ENCODE data around the gene TPMT. TPM values are rescaled to one million over a fixed set of nuclear protein-coding genes. Genes with fewer than 3 reads are reported as not detected.

Gene TPMT
- total and polyA plus RNA-seq, 4 donors: 10.3 to 28.6 (median 25.7) TPM

- under 1% methylated on average over 26 of the region's 26 CpGs for WGBS
Measured at GRCh38 chr6:18155864-18156421, 1.1 kb upstream of the TPMT start.

GRCh38 chr6:18155150-18155863, 430 bp upstream of the TPMT start, which contains the start of gene KDM1B:
TSS of gene KDM1B (plus strand) at chr6:18155422. CDS start at chr6:18159896, 4,474 bp downstream.
- peak within 1 kb of the TSS; percentile 90 to 99 (median 91) for H3K4me3 ChIP-seq (ENCODE audit: low read depth in 1 of 3, low read length in 3 of 3)
- no peaks in the 10 kb centered on the region for H3K27me3 ChIP-seq (ENCODE audit: control insufficient read depth in 4 of 4, insufficient read depth in 4 of 4, low read length in 3 of 4)
- DNase-seq (ENCODE audit: low spot score): peak; percentile 98
- peak within 1 kb of the TSS; percentile 90 to 97 for H3K27ac ChIP-seq (ENCODE audit: low read depth in 1 of 2, low read length in 2 of 2)
- H3K9me3 ChIP-seq (ENCODE audit: control insufficient read depth in 4 of 4, low read length in 3 of 4): no peaks in the 10 kb centered on the region
- WGBS: under 1% methylated on average over 86 of the region's 87 CpGs
- peaks cover 0 to 9% (median 4%) of the 10 kb centered on the region in 4 donors for H3K36me3 ChIP-seq (ENCODE audit: control insufficient read depth in 4 of 4, insufficient read depth in 3 of 4, low read depth in 1 of 4, low read length in 3 of 4)
- peaks cover 2 to 31% (median 21%) of the 10 kb centered on the region in 4 donors for H3K4me1 ChIP-seq (ENCODE audit: control insufficient read depth in 4 of 4, insufficient read depth in 4 of 4, low read length in 3 of 4)
- peak within 1 kb of the TSS; percentile 97 for H3K9ac ChIP-seq (ENCODE audit: low read depth in 1 of 2, low read length in 2 of 2)
- TF ChIP-seq ZBTB33 (IDR thresholded peaks at IDR 0.05): no peak
- no peak for TF ChIP-seq HNF4A (conservative IDR thresholded peaks at IDR 0.05)
- peak; percentile 84 for TF ChIP-seq REST (IDR thresholded peaks at IDR 0.05)
- peak; percentile 47 for TF ChIP-seq YY1 (IDR thresholded peaks at IDR 0.05)
- peak in 1 of 2 donors; percentile 82 for TF ChIP-seq GABPA (IDR thresholded peaks at IDR 0.05 in 1 of 2, conservative IDR thresholded peaks at IDR 0.05 in 1 of 2)
- TF ChIP-seq RAD21 (IDR thresholded peaks at IDR 0.05): no peak

More at GRCh38 chr6:18155864-18156421, 1.1 kb upstream of the TPMT start:
- Histone ChIP-seq H3K4me3 (ENCODE audit: low read depth in 1 of 3, low read length in 3 of 3) (peak overlapping the region; percentile 86 to 99 (median 91)), H3K9me3 (ENCODE audit: control insufficient read depth in 4 of 4, low read length in 3 of 4) (no peaks in the 10 kb centered on the region), H3K27ac (ENCODE audit: low read depth in 1 of 2, low read length in 2 of 2) (peak overlapping the region; percentile 90 to 96), H3K36me3 (ENCODE audit: control insufficient read depth in 4 of 4, insufficient read depth in 3 of 4, low read depth in 1 of 4, low read length in 3 of 4) (peaks cover 2 to 9% (median 6%) of the 10 kb centered on the region in 4 donors), H3K27me3 (ENCODE audit: control insufficient read depth in 4 of 4, insufficient read depth in 4 of 4, low read length in 3 of 4) (no peaks in the 10 kb centered on the region), H3K9ac (ENCODE audit: low read depth in 1 of 2, low read length in 2 of 2) (peak overlapping the region; percentile 54 to 56), H3K4me1 (ENCODE audit: control insufficient read depth in 4 of 4, insufficient read depth in 4 of 4, low read length in 3 of 4) (peaks cover 2 to 31% (median 21%) of the 10 kb centered on the region in 4 donors)
- DNase-seq (ENCODE audit: low spot score): peak; percentile 49
- peak; percentile 9 to 33 for TF ChIP-seq RXRA (IDR thresholded peaks at IDR 0.05)
- TF ChIP-seq MAX (IDR thresholded peaks at IDR 0.05): peak; percentile 17
- TF ChIP-seq ZBTB33 (IDR thresholded peaks at IDR 0.05): no peak
- TF ChIP-seq HNF4A (conservative IDR thresholded peaks at IDR 0.05): no peak
- TF ChIP-seq EGR1 (IDR thresholded peaks at IDR 0.05; ENCODE audit: low read depth in 2 of 2): no peak
- TF ChIP-seq JUND (IDR thresholded peaks at IDR 0.05): no peak
- TF ChIP-seq SP1 (IDR thresholded peaks at IDR 0.05): peak; percentile 28
- no peak for TF ChIP-seq HNF4G (IDR thresholded peaks at IDR 0.05)
- TF ChIP-seq ATF3 (IDR thresholded peaks at IDR 0.05): no peak
- TF ChIP-seq NR2F2 (IDR thresholded peaks at IDR 0.05): no peak
- TF ChIP-seq RAD21 (IDR thresholded peaks at IDR 0.05): peak; percentile 48 to 65
- TF ChIP-seq CTCF (IDR thresholded peaks at IDR 0.05; ENCODE audit: low read depth, low read length, missing input control): peak; percentile 28

All from liver (tissue), 9 donors.